ENCODE results near the gene HECTD4.

DNA sequence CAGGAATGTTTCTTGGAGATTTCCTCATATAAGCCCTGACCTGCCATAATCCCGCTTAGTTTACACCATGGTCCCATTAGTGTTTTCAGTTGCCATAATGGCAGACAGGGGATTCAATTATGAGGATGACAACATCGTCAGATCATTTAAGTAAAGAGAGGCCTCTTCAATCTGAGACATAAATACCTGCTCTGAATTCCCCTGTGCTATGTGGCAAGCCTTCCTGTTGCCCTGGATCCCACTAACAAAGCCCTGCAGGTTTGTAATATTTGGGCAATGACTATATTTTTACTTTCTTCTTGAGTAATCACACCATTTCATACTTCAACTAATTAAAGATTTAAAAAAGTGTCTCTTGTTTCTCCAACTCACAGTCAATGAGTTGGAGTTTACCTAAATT, 147.9 kb downstream of the HECTD4 start:
- TF ChIP-seq, protein P1, sequence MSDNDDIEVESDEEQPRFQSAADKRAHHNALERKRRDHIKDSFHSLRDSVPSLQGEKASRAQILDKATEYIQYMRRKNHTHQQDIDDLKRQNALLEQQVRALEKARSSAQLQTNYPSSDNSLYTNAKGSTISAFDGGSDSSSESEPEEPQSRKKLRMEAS (CRISPR knock-in tag; IDR thresholded peaks at IDR 0.05), result no peak
- TF ChIP-seq PHB2 (IDR thresholded peaks at IDR 0.05; ENCODE audit: low read depth), result no peak

All from K562 (cell line).